HL-60 (cell line): ENCODE results near the gene ENTPD6.

Experiments
- CTCF ChIP-seq: IDR thresholded peaks from one replicate; pipeline ENCODE4 v1.5.1; 2011; ENCODE audit warnings: low read length, control low read depth, inconsistent platforms; ENCODE audit not compliant: insufficient read depth
- GABPA ChIP-seq: IDR thresholded peaks from 2 replicates; pipeline ENCODE4 v1.6.1; 2012; ENCODE audit warnings: low read depth
- POLR2AphosphoS5 ChIP-seq: IDR thresholded peaks from 2 replicates; pipeline ENCODE4 v1.6.1; 2012; ENCODE audit warnings: low read depth
- REST ChIP-seq: IDR thresholded peaks from 2 replicates; pipeline ENCODE4 v1.6.1; 2012; ENCODE audit warnings: low read depth; ENCODE audit not compliant: insufficient replicate concordance
- SPI1 ChIP-seq: IDR thresholded peaks from 2 replicates; pipeline ENCODE4 v1.6.1; 2012; ENCODE audit warnings: low read depth, mild to moderate bottlenecking, borderline replicate concordance

GRCh38 chr20:25269833-25270170, 74.3 kb downstream of the ENTPD6 start:
- no peak for TF ChIP-seq CTCF
- TF ChIP-seq REST = no peak
- TF ChIP-seq POLR2AphosphoS5 = no peak
- no peak for TF ChIP-seq SPI1
- TF ChIP-seq GABPA = no peak
